ENCODE data around the gene COPG1. TPM values are rescaled to one million over a fixed set of nuclear protein-coding genes. Genes with fewer than 3 reads are reported as not detected.
"Not testable (repeated sequence)": the region's sequence is repeated elsewhere in the genome, so short reads cannot be mapped to it uniquely, and the experiment has no call there.

COPG1 gene
- 100 to 1,000 TPM in 3 of 4 donors, 10 to 100 TPM in 1; 76.3 to 133 (median 108) TPM for total RNA-seq
- polyA plus RNA-seq, result 83.2 TPM
- long read RNA-seq, donor 1, transcript COPG1-201 (24 exons, 3,078 nt), result major isoform, 342 of 410 reads
- long read RNA-seq, donor 1, partial matches to known transcripts, result 41 of 410 reads
- long read RNA-seq, donor 1, other reads (novel, unspliced or antisense), result 26 of 410 reads
- long read RNA-seq, donor 2, transcript COPG1-201 (24 exons, 3,078 nt), result major isoform, 128 of 151 reads
- long read RNA-seq, donor 2, partial matches to known transcripts, result 11 of 151 reads
- long read RNA-seq, donor 2, other reads (novel, unspliced or antisense), result 12 of 151 reads
- long read RNA-seq, donor 3, transcript COPG1-201 (24 exons, 3,078 nt), result major isoform, 688 of 925 reads
- long read RNA-seq, donor 3, partial matches to known transcripts, result 170 of 925 reads
- long read RNA-seq, donor 3, other reads (novel, unspliced or antisense), result 67 of 925 reads
- long read RNA-seq, donor 4, transcript COPG1-201 (24 exons, 3,078 nt), result major isoform, 68 of 85 reads
- long read RNA-seq, donor 4, partial matches to known transcripts, result 9 of 85 reads
- long read RNA-seq, donor 4, other reads (novel, unspliced or antisense), result 8 of 85 reads

- no peaks in the 10 kb centered on the region for H3K27me3 ChIP-seq (ENCODE audit: control insufficient read depth, insufficient read depth)
- H3K9me3 ChIP-seq (ENCODE audit: control insufficient read depth, low read length), result no peaks in the 10 kb centered on the region
- ATAC-seq, result peak; percentile 96
- H3K4me1 ChIP-seq (ENCODE audit: control insufficient read depth, insufficient read depth, low read length), result peaks cover 3% of the 10 kb centered on the region
- DNase-seq, result peak; percentile 89 to 96 (median 96)
- intact Hi-C loops (cut with DNase I), result loop anchor here (2.0 to 10.0 kb wide), 8 partner anchors 67 to 279 kb away; partner anchors contain the start of gene CNBP (in 1 of the 4)
- H3K27ac ChIP-seq (ENCODE audit: low read length), result peak within 1 kb of the TSS; percentile 78
- under 1% methylated on average over 48 of the region's 48 CpGs for WGBS
- peak within 1 kb of the TSS; percentile 94 for H3K4me3 ChIP-seq (ENCODE audit: low read length)
These were observed at the start of gene COPG1 for GRCh38 chr3:129249284-129250065. TSS of gene COPG1 (plus strand) at chr3:129249606. CDS start at chr3:129249710, 104 bp downstream.

GRCh38 chr3:129204473-129204872 lies 44.9 kb upstream of the COPG1 start:
- Histone ChIP-seq H3K9me3 (ENCODE audit: control insufficient read depth, low read length) (no peaks in the 10 kb centered on the region), H3K4me3 (ENCODE audit: low read length) (no peak overlapping the region), H3K27ac (ENCODE audit: low read length) (no peak overlapping the region), H3K27me3 (ENCODE audit: control insufficient read depth, insufficient read depth) (no peaks in the 10 kb centered on the region), H3K4me1 (ENCODE audit: control insufficient read depth, insufficient read depth, low read length) (peaks cover 2% of the 10 kb centered on the region)
- DNase-seq (no peak), ATAC-seq (no peak)
- intact Hi-C loops (cut with DNase I), result no loop called here
- 68% methylated on average over 2 of the region's 2 CpGs for WGBS

DNA sequence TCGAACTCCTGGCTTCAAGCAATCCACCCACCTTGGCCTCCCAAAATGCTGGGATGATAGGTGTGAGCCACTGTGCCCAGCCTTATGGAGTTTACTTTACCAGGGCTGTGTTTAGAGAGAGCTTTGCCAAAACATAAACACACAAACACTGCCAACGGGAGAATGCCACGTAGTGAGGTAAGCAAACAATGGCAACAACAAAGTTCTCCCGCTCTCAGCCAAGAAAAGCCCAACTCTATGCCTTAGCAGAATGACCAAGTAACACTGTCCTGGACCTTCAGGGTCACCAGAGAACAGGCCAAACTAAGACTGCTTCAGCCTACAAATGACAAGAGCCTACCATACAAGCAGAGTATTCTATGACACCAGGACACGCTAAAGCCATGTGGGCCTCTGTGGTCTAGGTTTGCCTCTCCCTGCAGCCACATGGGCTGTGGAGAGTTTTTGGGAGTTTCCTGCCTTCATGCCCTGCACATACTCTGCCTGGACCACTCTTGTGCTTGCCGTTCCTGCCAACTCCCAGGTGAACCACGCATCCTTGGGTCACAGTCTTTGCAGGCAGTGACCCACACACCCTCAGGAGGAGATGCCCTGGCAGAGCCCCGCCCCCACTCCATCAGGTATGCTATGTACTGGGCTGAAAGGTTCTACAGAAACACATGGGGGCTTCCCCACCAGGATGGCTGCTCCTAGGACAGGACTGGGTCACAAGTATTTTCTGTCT lies 44.1 kb upstream of the COPG1 start:
- Histone ChIP-seq H3K9me3 (ENCODE audit: control insufficient read depth, low read length) (no peaks in the 10 kb centered on the region), H3K27me3 (ENCODE audit: control insufficient read depth, insufficient read depth) (no peaks in the 10 kb centered on the region), H3K4me3 (ENCODE audit: low read length) (no peak overlapping the region), H3K27ac (ENCODE audit: low read length) (no peak overlapping the region), H3K4me1 (ENCODE audit: control insufficient read depth, insufficient read depth, low read length) (peaks cover 2% of the 10 kb centered on the region)
- ATAC-seq (peak; percentile 21 to 22), DNase-seq (no peak)
- intact Hi-C loops (cut with DNase I), result no loop called here
- WGBS, result 84% methylated on average over 8 of the region's 8 CpGs

DNA sequence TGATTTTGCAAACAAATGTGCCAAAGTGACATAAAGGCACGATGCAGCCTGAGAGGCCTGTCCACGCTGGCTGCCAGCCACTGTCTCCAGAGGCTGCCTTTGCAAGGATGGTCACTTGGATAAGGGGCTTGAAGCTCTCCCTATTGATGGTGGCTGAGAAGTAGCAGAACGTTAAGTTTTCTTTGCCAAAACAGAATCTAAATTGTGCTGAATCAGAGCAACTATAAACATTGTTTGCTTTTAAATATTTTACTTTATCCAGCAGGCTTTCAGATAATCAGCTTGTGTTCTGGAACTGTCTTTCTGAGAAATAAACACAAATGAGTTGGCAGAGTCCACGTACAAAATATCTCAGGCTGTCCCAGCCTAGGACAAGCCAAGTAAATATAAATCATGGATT lies 41.9 kb upstream of the COPG1 start:
- Histone ChIP-seq H3K4me1 (ENCODE audit: control insufficient read depth, insufficient read depth, low read length) (peaks cover 7% of the 10 kb centered on the region), H3K27me3 (ENCODE audit: control insufficient read depth, insufficient read depth) (no peaks in the 10 kb centered on the region), H3K27ac (ENCODE audit: low read length) (peak overlapping the region; percentile 45), H3K9me3 (ENCODE audit: control insufficient read depth, low read length) (no peaks in the 10 kb centered on the region), H3K4me3 (ENCODE audit: low read length) (no peak overlapping the region)
- DNase-seq, result peak in 1 of 3 donors; percentile 67
- 38% methylated on average over 4 of the region's 4 CpGs for WGBS
- intact Hi-C loops (cut with DNase I), result no loop called here
- no peak for ATAC-seq

- intact Hi-C loops (cut with DNase I), result no loop called here
- Histone ChIP-seq H3K4me1 (ENCODE audit: control insufficient read depth, insufficient read depth, low read length) (peaks cover 7% of the 10 kb centered on the region), H3K9me3 (ENCODE audit: control insufficient read depth, low read length) (no peaks in the 10 kb centered on the region), H3K27me3 (ENCODE audit: control insufficient read depth, insufficient read depth) (no peaks in the 10 kb centered on the region), H3K27ac (ENCODE audit: low read length) (no peak overlapping the region), H3K4me3 (ENCODE audit: low read length) (no peak overlapping the region)
- DNase-seq, result no peak
- 75% methylated on average over 1 of the region's 1 CpG for WGBS
- ATAC-seq, result peak in 1 of 2 donors; percentile 14
These were observed 38.1 kb upstream of the COPG1 start for GRCh38 chr3:129211345-129211744.

- H3K4me1 ChIP-seq (ENCODE audit: control insufficient read depth, insufficient read depth, low read length), result peaks cover 7% of the 10 kb centered on the region
- 16% methylated on average over 6 of the region's 6 CpGs for WGBS
- H3K9me3 ChIP-seq (ENCODE audit: control insufficient read depth, low read length), result no peaks in the 10 kb centered on the region
- ATAC-seq, result peak; percentile 87 to 96
- peak; percentile 81 to 90 (median 86) for DNase-seq
- intact Hi-C loops (cut with DNase I), result no loop called here
- H3K4me3 ChIP-seq (ENCODE audit: low read length), result no peak overlapping the region
- no peak overlapping the region for H3K27ac ChIP-seq (ENCODE audit: low read length)
- no peaks in the 10 kb centered on the region for H3K27me3 ChIP-seq (ENCODE audit: control insufficient read depth, insufficient read depth)
These were observed 37.6 kb upstream of the COPG1 start for GRCh38 chr3:129211772-129212171.

- DNase-seq (no peak), ATAC-seq (no peak)
- Histone ChIP-seq H3K27ac (ENCODE audit: low read length) (no peak overlapping the region), H3K9me3 (ENCODE audit: control insufficient read depth, low read length) (no peaks in the 10 kb centered on the region), H3K27me3 (ENCODE audit: control insufficient read depth, insufficient read depth) (no peaks in the 10 kb centered on the region), H3K4me1 (ENCODE audit: control insufficient read depth, insufficient read depth, low read length) (peaks cover 4% of the 10 kb centered on the region), H3K4me3 (ENCODE audit: low read length) (no peak overlapping the region)
- intact Hi-C loops (cut with DNase I), result no loop called here
- WGBS, result 98% methylated on average over 5 of the region's 5 CpGs
These were observed 36.2 kb upstream of the COPG1 start for GRCh38 chr3:129213238-129213637.

GRCh38 chr3:129218742-129219141 lies 30.7 kb upstream of the COPG1 start:
- intact Hi-C loops (cut with DNase I), result no loop called here
- Histone ChIP-seq H3K4me3 (ENCODE audit: low read length) (no peak overlapping the region), H3K27me3 (ENCODE audit: control insufficient read depth, insufficient read depth) (no peaks in the 10 kb centered on the region), H3K27ac (ENCODE audit: low read length) (no peak overlapping the region), H3K4me1 (ENCODE audit: control insufficient read depth, insufficient read depth, low read length) (no peaks in the 10 kb centered on the region), H3K9me3 (ENCODE audit: control insufficient read depth, low read length) (no peaks in the 10 kb centered on the region)
- WGBS, result 91% methylated on average over 2 of the region's 2 CpGs
- DNase-seq (no peak), ATAC-seq (no peak)

- H3K4me1 ChIP-seq (ENCODE audit: control insufficient read depth, insufficient read depth, low read length), result peaks cover 12% of the 10 kb centered on the region
- DNase-seq; ATAC-seq; H3K27me3 ChIP-seq (ENCODE audit: control insufficient read depth, insufficient read depth); intact Hi-C loops (cut with DNase I); H3K27ac ChIP-seq (ENCODE audit: low read length); H3K4me3 ChIP-seq (ENCODE audit: low read length); H3K9me3 ChIP-seq (ENCODE audit: control insufficient read depth, low read length): not testable (repeated sequence)
- 41% methylated on average over 1 of the region's 1 CpG for WGBS
These were observed 25.0 kb upstream of the COPG1 start for GRCh38 chr3:129224387-129224786.

DNA sequence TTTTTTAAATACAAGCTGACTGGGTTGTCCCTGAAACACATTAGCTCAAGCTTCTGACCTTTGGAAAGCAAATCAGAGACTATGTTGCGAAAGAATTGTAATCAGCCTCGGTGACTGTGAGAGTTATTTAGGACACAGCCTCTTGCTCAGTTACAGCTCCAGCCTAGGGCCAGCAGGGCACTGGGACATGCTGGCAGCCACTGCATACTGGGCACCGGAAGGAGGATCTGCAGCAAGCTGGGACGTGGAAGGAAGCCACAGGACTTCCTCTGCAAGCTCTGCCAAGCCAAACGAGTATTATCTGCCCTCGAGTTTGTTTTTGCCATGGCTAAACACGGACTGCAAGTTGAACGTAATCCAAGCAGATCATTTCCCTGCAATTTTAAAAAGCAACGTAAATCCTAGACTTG lies 24.4 kb upstream of the COPG1 start:
- Histone ChIP-seq H3K9me3 (ENCODE audit: control insufficient read depth, low read length) (no peaks in the 10 kb centered on the region), H3K4me1 (ENCODE audit: control insufficient read depth, insufficient read depth, low read length) (peaks cover 12% of the 10 kb centered on the region), H3K4me3 (ENCODE audit: low read length) (no peak overlapping the region), H3K27me3 (ENCODE audit: control insufficient read depth, insufficient read depth) (no peaks in the 10 kb centered on the region), H3K27ac (ENCODE audit: low read length) (peak overlapping the region; percentile 73)
- WGBS, result under 1% methylated on average over 9 of the region's 9 CpGs
- intact Hi-C loops (cut with DNase I), result loop anchor here in 3 of 4 donors (5.0 kb wide), 1 partner anchor 43 kb away; the partner anchor contains the start of gene CNBP (in 3 of the 3)
- ATAC-seq (peak; percentile 95 to 97), DNase-seq (peak; percentile 90 to 95 (median 93))

All from right cardiac atrium (tissue), 5 donors.